Heart left ventricle (tissue), 16 donors: Measurements from ENCODE around the gene ARHGAP29. TPM values are rescaled to one million over a fixed set of nuclear protein-coding genes. Genes with fewer than 3 reads are reported as not detected.

Experiments used
- ATAC-seq, 4 donors: fragments of 200-7000 bp; cut with Tn5 transposase; one replicate each; pipeline ENCODE4 v1.9.1; 2020 to 2022; ENCODE audit warnings: moderate library complexity in 4 of 4, mild to moderate bottlenecking in 3 of 4, moderate number of reproducible peaks in 1 of 4
- DNase-seq, 5 donors: peaks; one replicate each; pipeline ENCODE4 v3.0.0-alpha.2; 2020
- H3K27ac ChIP-seq, 12 donors: fragments of 200-600 bp; sonication (generic) in 4 of 12; one replicate each; pipeline versions ENCODE4 v1.5.0 to v1.8.0; 2016 to 2022; ENCODE audit warnings: mild to moderate bottlenecking in 2 of 12
- H3K27me3 ChIP-seq, 9 donors: fragments of 200-600 bp; sonication (generic) in 2 of 9; one replicate each; pipeline versions ENCODE4 v1.5.1 to v1.8.0; 2016 to 2022; ENCODE audit warnings: mild to moderate bottlenecking in 3 of 9
- H3K36me3 ChIP-seq, 9 donors: fragments of 200-600 bp; sonication (generic) in 2 of 9; one replicate each; pipeline versions ENCODE4 v1.5.0 to v1.8.0; 2018 to 2022; ENCODE audit warnings: mild to moderate bottlenecking in 2 of 9
- H3K4me1 ChIP-seq, 12 donors: fragments of 200-600 bp; sonication (generic) in 4 of 12; one replicate each; pipeline versions ENCODE4 v1.5.0 to v1.8.0; 2016 to 2022; ENCODE audit warnings: mild to moderate bottlenecking in 3 of 12
- H3K4me3 ChIP-seq, 12 donors: fragments of 200-600 bp; sonication (generic) in 4 of 12; one replicate each; pipeline versions ENCODE4 v1.5.0 to v1.8.0; 2017 to 2022; ENCODE audit warnings: mild to moderate bottlenecking in 9 of 12, moderate library complexity in 4 of 12
- H3K9me3 ChIP-seq, 12 donors: fragments of 200-600 bp; sonication (generic) in 4 of 12; one replicate each; pipeline versions ENCODE4 v1.5.0 to v1.8.0; 2016 to 2022; ENCODE audit warnings: mild to moderate bottlenecking in 1 of 12
- POLR2A ChIP-seq, 2 donors: fragments of 450-650 bp; IDR thresholded peaks; one replicate each; pipeline ENCODE4 v1.6.1; 2017; ENCODE audit warnings: antibody characterized with exemption in 2 of 2, mild to moderate bottlenecking in 2 of 2, moderate library complexity in 2 of 2
- WGBS, 4 donors: extraction: QIAGEN DNeasy Blood & Tissue Kit in 2 of 4; methylation state at CpG; one replicate each; pipeline versions ENCODE4 v1.1.5 to v1.1.7; 2013 to 2018; 5-methylcytosine and 5-hydroxymethylcytosine counted together
- intact Hi-C, 10 donors: fragments of 100-400 bp; cut with DNase I; formaldehyde crosslinking; loops; one replicate each; pipeline versions ENCODE4 v1.11.1 to v1.14.2; 2022
- polyA plus RNA-seq, 2 donors: library from polyadenylated mRNA; stranded (reverse); fragments of 200-250 nt; gene quantifications; one replicate each; pipeline ENCODE4 v1.2.3, GENCODE V29; 2013
- total RNA-seq, 9 donors: library from RNA; depleted of rRNA in 2 of 9; stranded (reverse); fragments of >200 nt in 2 of 9; fragmentation: NEBNext Ultra II Directional in 3 of 9; extraction: Animal tissue kit (Norgen Biotek cat#: 25700) in 3 of 9; gene quantifications; one replicate each; pipeline versions ENCODE4 v1.1.0 to v1.2.4, GENCODE V29; 2016 to 2023
- TF ChIP-seq, protein P1 (sequence below), 12 donors: fragments of 200-600 bp; sonication (generic) in 4 of 12; IDR thresholded peaks; one replicate each; pipeline versions ENCODE4 v1.5.0 to v1.8.0; 2018 to 2022; ENCODE audit warnings: antibody characterized with exemption in 12 of 12, mild to moderate bottlenecking in 5 of 12
- donor health status: ischemic (EF 13 %, LVEDD 7.1; RV severe dilation, severe dysfunction).
- donor health status: healthy with polysubstance abuse.
- donor health status: DM: no; HTN: yes; CAD: no.
- donor health status: DM: no; HTN: no; CAD: no.
- donor health status: ischemic (EF 25% LVEDD 6.9; RV normal size, moderate dysfunction).
- donor health status: ischemic (EF 25% LVEDD 5.7; RV mildly dilated, moderate dysfunction).
- donor health status: healthy.
- donor health status: DM: yes; HTN: yes; CAD: no.
- donor health status: ischemic (EF 35%, LVEDD 5.7; RV mildly dilated, moderate dysfunction).
- donor health status: nonischemic (EF 11% LVEDD 7.7; RV severe dilation, severe dysfunction).
- donor health status: DM: yes; HTN: yes; CAD: no.
- donor health status: PGD.
- donor health status: ischemic (EF 29% LVEDD 5.4; RV normal size, mild dysfunction).
- donor health status: nonischemic (EF 23%, LVEDD 6.1; RV moderate dilation, normal function).

Gene ARHGAP29
- total and polyA plus RNA-seq, 11 donors: 11.0 to 35.7 (median 26.2) TPM

- H3K4me3 ChIP-seq: no peak overlapping the region
- ATAC-seq (no peak), DNase-seq (no peak)
- TF ChIP-seq, protein P1, sequence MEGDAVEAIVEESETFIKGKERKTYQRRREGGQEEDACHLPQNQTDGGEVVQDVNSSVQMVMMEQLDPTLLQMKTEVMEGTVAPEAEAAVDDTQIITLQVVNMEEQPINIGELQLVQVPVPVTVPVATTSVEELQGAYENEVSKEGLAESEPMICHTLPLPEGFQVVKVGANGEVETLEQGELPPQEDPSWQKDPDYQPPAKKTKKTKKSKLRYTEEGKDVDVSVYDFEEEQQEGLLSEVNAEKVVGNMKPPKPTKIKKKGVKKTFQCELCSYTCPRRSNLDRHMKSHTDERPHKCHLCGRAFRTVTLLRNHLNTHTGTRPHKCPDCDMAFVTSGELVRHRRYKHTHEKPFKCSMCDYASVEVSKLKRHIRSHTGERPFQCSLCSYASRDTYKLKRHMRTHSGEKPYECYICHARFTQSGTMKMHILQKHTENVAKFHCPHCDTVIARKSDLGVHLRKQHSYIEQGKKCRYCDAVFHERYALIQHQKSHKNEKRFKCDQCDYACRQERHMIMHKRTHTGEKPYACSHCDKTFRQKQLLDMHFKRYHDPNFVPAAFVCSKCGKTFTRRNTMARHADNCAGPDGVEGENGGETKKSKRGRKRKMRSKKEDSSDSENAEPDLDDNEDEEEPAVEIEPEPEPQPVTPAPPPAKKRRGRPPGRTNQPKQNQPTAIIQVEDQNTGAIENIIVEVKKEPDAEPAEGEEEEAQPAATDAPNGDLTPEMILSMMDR (IDR thresholded peaks at IDR 0.05): no peak
- TF ChIP-seq POLR2A (IDR thresholded peaks at IDR 0.05): no peak
- H3K27me3 ChIP-seq: peaks cover 0 to 49% (median 0%) of the 10 kb centered on the region in 9 donors
- no peaks in the 10 kb centered on the region for H3K36me3 ChIP-seq
- H3K9me3 ChIP-seq: peaks cover 0 to 24% (median 13%) of the 10 kb centered on the region in 12 donors
- intact Hi-C loops: loop anchor here in 9 of 10 donors (5.0 to 10.0 kb wide), 8 partner anchors 37 to 192 kb away; partner anchors contain the start of gene ABCD3 (in 1 of the 9)
- no peak overlapping the region for H3K27ac ChIP-seq
- peaks cover 0 to 26% (median 12%) of the 10 kb centered on the region in 12 donors for H3K4me1 ChIP-seq
- 67 to 87% (median 73%) methylated on average over 3 of the region's 3 CpGs for WGBS, 4 donors
These were observed 1.7 kb upstream of the ARHGAP29 start for GRCh38 chr1:94239051-94239450.

DNA sequence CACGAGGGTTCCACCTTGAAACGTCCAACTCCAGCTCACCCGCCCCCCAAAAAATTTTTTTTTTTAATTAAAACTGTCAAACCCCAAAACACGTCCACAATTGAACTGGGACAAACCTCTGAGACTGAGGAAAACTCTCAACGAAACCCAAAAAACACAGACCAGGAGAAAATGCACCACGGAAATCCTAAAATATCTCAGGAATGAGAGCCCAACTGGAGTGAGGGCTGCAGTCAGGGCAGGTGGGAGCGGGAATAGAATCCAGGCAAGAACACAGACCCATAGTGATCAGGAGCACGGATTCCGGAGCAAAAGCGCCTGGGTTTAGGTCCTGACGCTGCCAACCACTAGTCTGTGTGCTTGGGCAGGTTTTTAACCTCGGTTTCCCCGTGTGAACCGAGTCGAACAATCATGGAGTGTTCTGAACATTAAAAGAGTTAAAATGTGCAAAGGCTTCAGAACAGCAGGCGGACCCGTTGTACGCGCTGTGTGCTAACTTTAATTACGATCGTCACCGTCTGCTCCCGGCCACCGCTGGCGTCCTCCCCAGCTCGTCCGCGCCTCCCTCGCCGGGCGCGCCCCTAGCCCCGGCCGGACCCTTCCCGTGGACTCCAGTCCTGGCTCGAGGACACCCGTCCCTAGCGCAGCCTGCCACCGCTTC, 624 bp downstream of the ARHGAP29 start:
- WGBS, 4 donors: 0 to 1% (median 1%) methylated on average over 28 to 39 of the region's 39 CpGs
- Histone ChIP-seq H3K27me3 (peaks cover 0 to 46% (median 0%) of the 10 kb centered on the region in 9 donors), H3K27ac (peak overlapping the region; percentile 91 to 99 (median 96)), H3K9me3 (peaks cover 0 to under 1% (median 0%) of the 10 kb centered on the region in 12 donors), H3K4me1 (peaks cover 0 to 35% (median 22%) of the 10 kb centered on the region in 12 donors), H3K36me3 (no peaks in the 10 kb centered on the region), H3K4me3 (peak overlapping the region; percentile 76 to 97 (median 86))
- DNase-seq: peak in 4 of 5 donors; percentile 32 to 61 (median 44)
- intact Hi-C loops: loop anchor here in 9 of 10 donors (1.0 to 10.0 kb wide), 12 partner anchors 11 to 192 kb away; partner anchors contain the start of gene ABCD3 (in 1 of the 9)
- ATAC-seq: peak; percentile 55 to 79 (median 68)
- TF ChIP-seq POLR2A (IDR thresholded peaks at IDR 0.05): no peak
- TF ChIP-seq, protein P1 (IDR thresholded peaks at IDR 0.05): peak in 5 of 12 donors; percentile 5 to 35 (median 20)

DNA sequence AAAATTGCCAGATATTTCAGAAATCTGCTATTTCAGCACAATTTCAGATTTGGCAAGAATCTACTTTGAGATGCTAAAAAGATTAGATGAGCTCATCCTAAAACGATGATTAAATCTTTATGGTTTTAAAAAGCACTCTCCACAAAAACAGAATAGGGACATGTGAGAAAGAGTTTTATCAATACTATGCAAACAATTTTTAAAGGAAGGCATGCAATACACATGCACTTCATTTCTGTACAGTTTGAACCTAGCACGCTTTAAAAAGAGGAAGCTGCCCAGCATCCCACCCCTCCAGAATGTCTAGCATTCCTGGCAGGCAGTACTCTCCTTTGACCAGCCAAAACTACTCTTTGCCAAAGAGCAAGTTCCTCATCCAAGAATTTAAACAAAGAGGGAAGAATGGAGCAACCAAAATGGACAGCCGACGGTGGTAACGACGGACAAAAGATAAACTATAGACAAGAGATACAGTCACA, 1.3 kb downstream of the ARHGAP29 start:
- DNase-seq (no peak), ATAC-seq (peak in 2 of 4 donors; percentile 1 to 34)
- no peaks in the 10 kb centered on the region for H3K9me3 ChIP-seq
- H3K4me3 ChIP-seq: peak overlapping the region; percentile 76 to 97 (median 86)
- no peaks in the 10 kb centered on the region for H3K36me3 ChIP-seq
- TF ChIP-seq, protein P1 (IDR thresholded peaks at IDR 0.05): no peak
- no peak for TF ChIP-seq POLR2A (IDR thresholded peaks at IDR 0.05)
- 0 to 1% (median 0%) methylated on average over 6 of the region's 6 CpGs for WGBS, 4 donors
- peak overlapping the region; percentile 91 to 99 (median 96) for H3K27ac ChIP-seq
- intact Hi-C loops: loop anchor here in 9 of 10 donors (2.0 to 10.0 kb wide), 11 partner anchors 34 to 191 kb away; partner anchors contain the start of gene ABCD3 (in 1 of the 9)
- peaks cover 0 to 42% (median 30%) of the 10 kb centered on the region in 12 donors for H3K4me1 ChIP-seq
- peaks cover 0 to 46% (median 0%) of the 10 kb centered on the region in 9 donors for H3K27me3 ChIP-seq
